Kidney (tissue), 14 donors: ENCODE measurements around the gene PITPNM3. TPM values are rescaled to one million over a fixed set of nuclear protein-coding genes. Genes with fewer than 3 reads are reported as not detected.

Source experiments
- DNase-seq, 5 donors: peaks; one replicate each; pipeline ENCODE4 v3.0.0-alpha.2; 2013 to 2020
- FAIRE-seq: peaks from 2 replicates; lab custom pipeline; 2012; peaks lifted over from hg19 to GRCh38; lab: Jason Lieb, UNC
- H3K27ac ChIP-seq, 2 donors: one replicate each; pipeline ENCODE4 v1.7.0; 2013; ENCODE audit warnings: low read depth in 2 of 2, low read length in 2 of 2, inconsistent platforms in 1 of 2
- H3K27me3 ChIP-seq: one replicate; pipeline ENCODE4 v1.7.1; 2013; ENCODE audit warnings: low read length, inconsistent platforms; ENCODE audit not compliant: control insufficient read depth, insufficient read depth
- H3K36me3 ChIP-seq, 3 donors: one replicate each; pipeline versions ENCODE4 v1.7.0 to v1.7.1; 2013; ENCODE audit warnings: low read length in 3 of 3, control low read depth in 1 of 3, inconsistent platforms in 1 of 3; ENCODE audit not compliant: insufficient read depth in 3 of 3, control insufficient read depth in 2 of 3
- H3K4me1 ChIP-seq, 3 donors: one replicate each; pipeline versions ENCODE4 v1.7.0 to v1.7.1; 2013; ENCODE audit warnings: low read length in 3 of 3, inconsistent platforms in 1 of 3, low read depth in 1 of 3; ENCODE audit not compliant: control insufficient read depth in 2 of 3, insufficient read depth in 2 of 3
- H3K4me3 ChIP-seq, 3 donors: one replicate each; pipeline versions ENCODE4 v1.7.0 to v1.8.1; 2013; ENCODE audit warnings: low read length in 3 of 3, control low read depth in 1 of 3, inconsistent platforms in 1 of 3
- H3K9ac ChIP-seq, 3 donors: one replicate each; pipeline versions ENCODE4 v1.7.0 to v1.7.1; 2013; ENCODE audit warnings: low read length in 3 of 3, control low read depth in 1 of 3, inconsistent platforms in 1 of 3
- H3K9me3 ChIP-seq, 3 donors: one replicate each; pipeline versions ENCODE4 v1.7.0 to v1.7.1; 2013; ENCODE audit warnings: low read length in 3 of 3, control low read depth in 1 of 3, inconsistent platforms in 1 of 3; ENCODE audit not compliant: control insufficient read depth in 2 of 3, insufficient read depth in 1 of 3
- intact Hi-C: fragments of 100-400 bp; cut with DNase I; formaldehyde crosslinking; loops from one replicate; pipeline ENCODE4 v1.11.1; 2022
- polyA plus RNA-seq: library from polyadenylated mRNA; stranded (reverse); fragments of 350-450 nt; fragmentation: Illumina TruSeq; extraction: RNeasy Lipid Tissue Mini Kit (QIAGEN cat#74804); gene quantifications from one replicate; pipeline ENCODE4 v1.2.3, GENCODE V29; 2014; ENCODE audit warnings: low read depth, low replicate concordance; ENCODE audit not compliant: insufficient read depth
- total RNA-seq: library from RNA; stranded (reverse); fragmentation: NEBNext Ultra II Directional; extraction: Animal tissue kit (Norgen Biotek cat#: 25700); gene quantifications from one replicate; pipeline ENCODE4 v1.2.1, GENCODE V29; 2021
- TF ChIP-seq, protein P1 (sequence below): IDR thresholded peaks from 3 replicates; pipeline ENCODE4 v1.5.1; 2012; ENCODE audit warnings: mild to moderate bottlenecking, moderate library complexity, borderline replicate concordance; ENCODE audit not compliant: insufficient read depth; ENCODE audit errors: extremely low read depth
- donor health status: control.
- donor health status: control.
- donor health status: control.
- donor health status: control.
- donor health status: control.
- donor health status: DM: yes; HTN: yes; CAD: no.
- donor health status: Normal renal cell carcinoma (clear cell type).

Gene PITPNM3
- total and polyA plus RNA-seq, 2 donors from 2014 or later: 1.8 to 9.1 TPM

DNA sequence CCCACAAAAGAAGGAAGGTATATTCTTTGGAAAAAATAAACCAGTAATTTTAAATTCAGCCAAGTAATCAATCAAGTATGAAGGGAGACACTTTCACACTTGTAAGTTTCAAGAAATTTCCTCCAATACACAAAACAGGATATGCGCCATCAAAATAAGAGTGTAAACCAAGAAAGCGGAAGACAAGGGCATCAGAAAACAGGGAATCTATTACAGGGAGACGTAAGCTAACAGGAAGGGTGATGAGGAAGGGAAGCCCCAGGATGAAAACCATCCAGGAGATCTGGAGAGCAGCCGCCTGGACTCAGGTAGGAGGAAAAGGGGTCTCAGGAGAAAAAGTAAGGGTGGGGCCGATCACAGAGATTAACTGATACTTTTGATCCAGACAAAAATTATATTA, 31.8 kb upstream of the PITPNM3 start:
- Histone ChIP-seq H3K27ac (no peak overlapping the region), H3K4me1 (peaks cover 0 to 4% (median 4%) of the 10 kb centered on the region in 3 donors), H3K9me3 (peaks cover 0 to 2% (median 0%) of the 10 kb centered on the region in 3 donors), H3K27me3 (no peaks in the 10 kb centered on the region), H3K36me3 (peaks cover 21 to 54% (median 30%) of the 10 kb centered on the region in 3 donors), H3K4me3 (no peak overlapping the region), H3K9ac (no peak overlapping the region)
- TF ChIP-seq, protein P1, sequence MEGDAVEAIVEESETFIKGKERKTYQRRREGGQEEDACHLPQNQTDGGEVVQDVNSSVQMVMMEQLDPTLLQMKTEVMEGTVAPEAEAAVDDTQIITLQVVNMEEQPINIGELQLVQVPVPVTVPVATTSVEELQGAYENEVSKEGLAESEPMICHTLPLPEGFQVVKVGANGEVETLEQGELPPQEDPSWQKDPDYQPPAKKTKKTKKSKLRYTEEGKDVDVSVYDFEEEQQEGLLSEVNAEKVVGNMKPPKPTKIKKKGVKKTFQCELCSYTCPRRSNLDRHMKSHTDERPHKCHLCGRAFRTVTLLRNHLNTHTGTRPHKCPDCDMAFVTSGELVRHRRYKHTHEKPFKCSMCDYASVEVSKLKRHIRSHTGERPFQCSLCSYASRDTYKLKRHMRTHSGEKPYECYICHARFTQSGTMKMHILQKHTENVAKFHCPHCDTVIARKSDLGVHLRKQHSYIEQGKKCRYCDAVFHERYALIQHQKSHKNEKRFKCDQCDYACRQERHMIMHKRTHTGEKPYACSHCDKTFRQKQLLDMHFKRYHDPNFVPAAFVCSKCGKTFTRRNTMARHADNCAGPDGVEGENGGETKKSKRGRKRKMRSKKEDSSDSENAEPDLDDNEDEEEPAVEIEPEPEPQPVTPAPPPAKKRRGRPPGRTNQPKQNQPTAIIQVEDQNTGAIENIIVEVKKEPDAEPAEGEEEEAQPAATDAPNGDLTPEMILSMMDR: no peak
- DNase-seq (no peak), FAIRE-seq (no peak)
- intact Hi-C loops: no loop called here

GRCh38 chr17:6587310-6587709, 31.0 kb upstream of the PITPNM3 start:
- Histone ChIP-seq H3K9me3 (peaks cover 0 to 2% (median 0%) of the 10 kb centered on the region in 3 donors), H3K27me3 (no peaks in the 10 kb centered on the region), H3K36me3 (peaks cover 21 to 54% (median 33%) of the 10 kb centered on the region in 3 donors), H3K9ac (no peak overlapping the region), H3K4me3 (no peak overlapping the region), H3K4me1 (peaks cover 0 to 4% (median 4%) of the 10 kb centered on the region in 3 donors), H3K27ac (no peak overlapping the region)
- TF ChIP-seq, protein P1: no peak
- FAIRE-seq (no peak), DNase-seq (no peak)
- intact Hi-C loops: no loop called here

- TF ChIP-seq, protein P1: no peak
- H3K27me3 ChIP-seq: no peaks in the 10 kb centered on the region
- intact Hi-C loops: no loop called here
- DNase-seq (no peak), FAIRE-seq (no peak)
- peaks cover 0 to 2% (median 0%) of the 10 kb centered on the region in 3 donors for H3K9me3 ChIP-seq
- no peak overlapping the region for H3K4me3 ChIP-seq
- peaks cover 9 to 34% (median 23%) of the 10 kb centered on the region in 3 donors for H3K36me3 ChIP-seq
- H3K27ac ChIP-seq: no peak overlapping the region
- no peak overlapping the region for H3K9ac ChIP-seq
- H3K4me1 ChIP-seq: no peaks in the 10 kb centered on the region
Measured at GRCh38 chr17:6583411-6583810, 27.1 kb upstream of the PITPNM3 start.

- H3K27me3 ChIP-seq: no peaks in the 10 kb centered on the region
- H3K27ac ChIP-seq: no peak overlapping the region
- no peak overlapping the region for H3K4me3 ChIP-seq
- H3K9me3 ChIP-seq: peaks cover 0 to 2% (median 0%) of the 10 kb centered on the region in 3 donors
- FAIRE-seq (no peak), DNase-seq (peak in 1 of 5 donors; percentile 45)
- H3K36me3 ChIP-seq: peaks cover 9 to 15% (median 14%) of the 10 kb centered on the region in 3 donors
- intact Hi-C loops: no loop called here
- peaks cover 0 to 3% (median 1%) of the 10 kb centered on the region in 3 donors for H3K4me1 ChIP-seq
- TF ChIP-seq, protein P1: no peak
- no peak overlapping the region for H3K9ac ChIP-seq
Measured at GRCh38 chr17:6580625-6581024, 24.3 kb upstream of the PITPNM3 start.
